ENCODE data around the gene NDFIP2.

DNA sequence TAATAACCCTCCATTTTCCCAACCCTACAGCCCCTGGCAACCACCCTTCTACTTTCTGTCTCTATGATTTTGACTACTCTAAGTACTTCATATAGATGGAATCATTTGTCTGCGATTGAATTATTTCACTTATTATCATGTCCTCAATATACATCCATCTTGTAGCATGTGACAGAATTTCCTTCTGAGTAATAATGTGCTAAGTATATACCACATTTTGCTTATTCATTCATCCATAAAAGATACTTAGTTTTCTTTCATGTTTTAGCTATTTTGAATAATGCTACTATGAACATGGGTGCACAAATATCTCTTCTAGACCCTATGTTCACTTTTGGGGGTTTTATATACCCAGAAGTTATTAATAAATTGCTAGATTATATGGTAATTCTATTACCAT, 17.4 kb upstream of the NDFIP2 start:
- TF ChIP-seq, protein P1, sequence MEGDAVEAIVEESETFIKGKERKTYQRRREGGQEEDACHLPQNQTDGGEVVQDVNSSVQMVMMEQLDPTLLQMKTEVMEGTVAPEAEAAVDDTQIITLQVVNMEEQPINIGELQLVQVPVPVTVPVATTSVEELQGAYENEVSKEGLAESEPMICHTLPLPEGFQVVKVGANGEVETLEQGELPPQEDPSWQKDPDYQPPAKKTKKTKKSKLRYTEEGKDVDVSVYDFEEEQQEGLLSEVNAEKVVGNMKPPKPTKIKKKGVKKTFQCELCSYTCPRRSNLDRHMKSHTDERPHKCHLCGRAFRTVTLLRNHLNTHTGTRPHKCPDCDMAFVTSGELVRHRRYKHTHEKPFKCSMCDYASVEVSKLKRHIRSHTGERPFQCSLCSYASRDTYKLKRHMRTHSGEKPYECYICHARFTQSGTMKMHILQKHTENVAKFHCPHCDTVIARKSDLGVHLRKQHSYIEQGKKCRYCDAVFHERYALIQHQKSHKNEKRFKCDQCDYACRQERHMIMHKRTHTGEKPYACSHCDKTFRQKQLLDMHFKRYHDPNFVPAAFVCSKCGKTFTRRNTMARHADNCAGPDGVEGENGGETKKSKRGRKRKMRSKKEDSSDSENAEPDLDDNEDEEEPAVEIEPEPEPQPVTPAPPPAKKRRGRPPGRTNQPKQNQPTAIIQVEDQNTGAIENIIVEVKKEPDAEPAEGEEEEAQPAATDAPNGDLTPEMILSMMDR (IDR thresholded peaks at IDR 0.05) = no peak
- TF ChIP-seq POLR2A (IDR thresholded peaks at IDR 0.05) (no peak), EP300 (IDR thresholded peaks at IDR 0.05) (no peak), POLR2AphosphoS5 (IDR thresholded peaks at IDR 0.05) (no peak)
